HG03521 (cell line): ENCODE measurements around the gene GRK4.
"Not testable (repeated sequence)": the region's sequence is repeated elsewhere in the genome, so short reads cannot be mapped to it uniquely, and the experiment has no call there.

Source experiments
- ATAC-seq: cut with Tn5 transposase; IDR thresholded peaks from one replicate; pipeline ENCODE4 v1.9.1; 2021; ENCODE audit warnings: mild to moderate bottlenecking, moderate library complexity; ENCODE audit not compliant: unreplicated experiment

Gene GRK4

GRCh38 chr4:2955186-2956044 lies 8.0 kb upstream of the GRK4 start:
- ATAC-seq = not testable (repeated sequence)

GRCh38 chr4:2958446-2958845 lies 4.9 kb upstream of the GRK4 start:
- no peak for ATAC-seq

- ATAC-seq = not testable (repeated sequence)
These were observed 2.9 kb upstream of the GRK4 start for GRCh38 chr4:2960450-2960849.

GRCh38 chr4:2961421-2961810 lies 2.0 kb upstream of the GRK4 start:
- ATAC-seq = no peak

- ATAC-seq = no peak
These were observed 1.4 kb upstream of the GRK4 start for GRCh38 chr4:2961811-2962441.

- peak; percentile 21 for ATAC-seq
These were observed 677 bp upstream of the GRK4 start for GRCh38 chr4:2962614-2963174.

DNA sequence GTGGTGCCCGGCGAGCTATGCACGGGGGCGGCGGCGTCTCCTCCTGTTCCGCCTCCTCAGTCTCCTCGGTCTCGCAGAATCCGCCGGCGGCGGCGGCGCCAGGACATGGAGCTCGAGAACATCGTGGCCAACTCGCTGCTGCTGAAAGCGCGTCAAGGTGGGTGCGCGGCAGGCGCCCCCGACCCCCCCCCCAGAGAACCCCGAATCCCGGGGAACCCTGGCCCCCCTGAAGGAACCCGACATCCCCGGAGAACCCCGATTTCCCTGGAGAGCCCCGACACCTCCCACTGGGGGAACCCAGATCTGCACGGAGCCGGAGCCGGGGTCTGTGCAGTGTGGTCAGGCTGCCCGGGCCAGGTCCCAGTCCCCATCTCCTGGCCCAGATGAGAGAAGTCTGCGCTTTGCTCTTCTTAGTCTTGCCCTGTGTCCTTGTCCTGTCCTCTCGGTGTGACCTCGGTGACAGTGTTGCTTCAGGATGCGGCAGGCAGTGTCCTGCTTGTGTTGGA lies 648 bp downstream of the GRK4 start:
- peak; percentile 21 for ATAC-seq

DNA sequence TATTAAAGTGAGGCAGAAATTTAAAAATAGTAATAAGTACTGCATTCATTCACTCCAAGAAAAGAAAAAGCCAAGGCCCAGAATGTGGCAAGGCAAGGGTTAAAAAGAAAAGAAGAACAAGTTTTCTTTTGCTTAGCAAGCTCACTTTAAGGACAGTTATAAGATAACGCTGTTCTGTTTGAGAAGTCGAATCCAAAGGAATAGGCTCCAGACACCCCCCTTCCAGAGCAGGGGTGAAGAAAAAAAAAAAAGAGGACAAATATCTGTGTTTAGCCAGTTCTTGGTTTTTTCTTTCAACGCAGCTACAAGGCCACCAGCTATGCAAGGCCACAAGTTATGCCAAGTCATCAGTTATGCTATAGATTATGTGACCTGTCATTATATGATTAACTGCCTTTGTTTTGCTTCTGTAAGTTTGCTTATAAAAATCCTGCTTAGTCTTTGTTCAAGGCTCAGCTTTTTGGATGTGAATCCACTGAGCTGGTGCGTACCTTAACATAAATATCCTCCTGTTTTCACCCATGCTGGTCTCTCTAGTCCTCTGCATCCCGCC lies 1.4 kb downstream of the GRK4 start:
- ATAC-seq = no peak

DNA sequence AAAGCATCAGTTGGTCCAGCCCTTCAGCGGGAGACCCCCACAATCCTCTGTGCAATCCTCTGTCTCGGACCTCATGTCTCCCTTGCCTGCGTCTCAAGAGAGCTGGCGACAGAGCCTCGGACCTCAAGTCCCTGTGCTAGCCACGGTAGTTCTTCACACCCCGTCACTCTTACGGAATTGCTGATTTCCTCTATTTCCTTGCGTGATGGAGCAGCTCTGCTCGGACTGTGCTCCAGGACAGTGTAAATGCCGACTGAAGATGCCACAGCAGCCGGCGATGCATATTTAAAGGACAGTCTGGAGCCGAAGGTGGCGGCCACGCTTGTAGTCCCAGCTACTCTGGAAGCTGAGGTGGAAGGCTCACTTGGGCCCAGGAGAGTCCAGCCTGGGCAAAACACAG lies 1.9 kb downstream of the GRK4 start:
- ATAC-seq = no peak

DNA sequence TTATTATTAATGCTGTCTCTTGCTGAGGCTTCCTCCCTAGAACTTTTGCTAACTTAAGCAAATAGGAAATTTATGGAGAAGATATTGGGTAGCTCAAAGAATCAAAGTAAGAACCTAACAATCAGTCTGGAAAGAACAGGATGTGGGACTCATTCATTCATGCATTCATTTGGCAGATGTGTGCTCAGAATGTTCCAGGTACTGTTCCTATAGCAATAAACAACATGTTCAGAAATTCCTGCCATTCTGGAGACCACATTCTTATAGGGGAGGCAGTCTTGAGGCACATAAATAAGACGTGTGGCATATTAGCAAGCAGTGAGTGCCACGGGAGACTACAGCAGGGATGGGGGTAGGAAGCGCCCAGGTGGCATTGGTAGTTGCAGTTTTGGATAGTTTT lies 5.0 kb downstream of the GRK4 start:
- ATAC-seq = no peak

DNA sequence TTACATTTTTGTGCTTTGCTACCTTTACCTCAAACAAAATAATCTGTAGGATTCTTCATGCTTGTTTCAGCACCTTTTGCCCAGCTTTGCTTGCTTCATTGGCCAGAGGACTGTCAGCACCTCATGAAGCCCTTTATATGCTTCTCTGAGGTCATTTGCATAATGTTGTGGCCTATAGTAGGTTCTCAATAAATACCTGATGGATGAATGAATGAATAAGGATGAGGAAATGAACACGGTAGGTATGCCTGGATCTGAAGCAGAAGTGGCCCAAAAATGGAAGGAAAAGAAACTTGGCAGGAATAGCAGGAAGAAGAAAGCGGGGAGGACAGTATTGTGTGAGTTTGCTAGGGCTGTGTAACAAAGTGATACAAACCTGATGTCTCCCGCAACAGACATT lies 7.9 kb downstream of the GRK4 start:
- no peak for ATAC-seq

DNA sequence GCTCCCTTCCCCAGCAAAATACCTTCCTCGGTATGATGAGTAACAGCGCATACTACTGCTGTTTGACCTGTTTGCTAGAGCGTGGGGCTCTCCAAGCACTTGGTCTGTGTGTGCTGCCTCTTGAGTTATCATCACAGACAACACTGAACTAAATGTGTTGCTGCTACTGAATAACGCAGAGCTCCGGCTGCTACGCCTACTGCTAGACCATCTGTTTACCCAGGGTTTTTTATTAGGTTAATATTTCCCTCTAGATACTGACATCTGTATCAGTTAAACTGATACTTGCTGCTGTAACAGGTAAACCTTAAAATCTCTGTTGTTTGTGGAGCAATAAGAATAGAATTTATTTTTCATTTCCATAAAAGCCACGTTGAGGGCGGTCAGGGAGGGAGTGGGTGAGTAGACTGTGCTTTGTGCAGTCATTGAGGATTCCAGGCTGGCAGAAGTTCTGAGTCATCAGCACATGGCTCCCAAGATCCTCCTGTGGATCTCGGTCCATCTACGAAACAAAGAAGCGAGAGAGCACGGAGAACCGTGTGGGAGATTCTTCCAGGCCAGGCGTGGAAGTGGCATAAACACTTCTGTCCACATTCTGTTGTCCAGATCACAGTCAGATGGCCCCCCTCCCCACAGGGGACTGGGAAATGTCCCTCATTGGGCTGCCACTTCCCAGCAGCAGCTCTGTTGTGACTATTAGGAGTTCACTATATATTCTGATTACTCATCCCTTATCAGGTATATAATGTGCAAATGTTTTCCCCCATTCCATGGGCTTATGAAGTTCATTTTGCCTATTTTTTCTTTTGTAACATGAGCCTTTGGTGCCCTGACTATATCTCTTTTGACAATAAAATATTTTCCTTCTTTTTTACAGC lies 14.1 kb downstream of the GRK4 start:
- no peak for ATAC-seq

DNA sequence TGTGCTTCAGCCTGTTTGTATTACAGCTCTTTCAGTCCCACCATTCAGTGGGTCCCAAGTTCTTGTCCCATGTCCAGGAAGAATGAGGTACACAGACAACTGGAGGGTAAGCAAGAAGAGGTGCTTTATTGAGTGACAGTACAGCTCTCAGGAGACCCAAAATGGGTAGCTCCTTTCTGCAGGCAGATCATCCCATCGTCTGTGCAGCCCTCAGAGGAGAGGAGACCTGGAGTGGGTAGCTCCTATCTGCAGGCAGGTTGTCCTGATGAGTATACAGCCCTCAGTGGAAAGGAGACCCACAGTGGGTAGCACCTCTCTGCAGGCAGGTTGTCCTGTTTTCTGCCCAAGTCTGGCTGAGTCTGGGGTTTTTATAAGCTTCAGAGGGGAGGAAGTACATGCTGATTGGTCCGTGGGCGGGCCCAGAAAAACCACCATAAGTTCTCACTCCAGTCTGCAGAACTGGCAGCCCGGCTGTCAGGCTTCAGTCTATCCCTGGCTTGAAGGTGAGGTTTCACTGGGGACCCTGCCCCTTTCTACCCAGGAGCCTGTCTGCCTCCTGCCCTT lies 18.0 kb downstream of the GRK4 start:
- ATAC-seq = no peak

DNA sequence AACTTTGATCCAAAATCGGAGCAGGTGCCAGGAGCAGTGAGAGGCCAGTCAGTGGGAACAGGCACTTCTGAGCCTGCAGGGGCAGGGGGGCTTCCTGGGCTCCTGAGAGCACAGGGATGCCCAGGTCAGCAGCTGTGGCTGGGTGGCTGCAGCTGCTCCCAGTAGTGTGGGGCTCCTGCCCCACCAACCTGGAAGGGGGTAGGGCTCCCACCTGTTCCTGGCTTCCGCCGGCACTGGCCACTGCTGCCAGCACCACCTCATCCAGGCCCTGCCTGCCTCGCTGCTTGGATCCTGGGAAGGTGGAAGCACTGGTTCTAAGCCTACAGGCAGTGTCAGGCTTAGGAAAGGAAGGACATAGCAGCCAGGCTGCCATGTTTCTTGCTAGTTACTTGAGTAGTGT lies 18.6 kb downstream of the GRK4 start:
- no peak for ATAC-seq

- ATAC-seq = not testable (repeated sequence)
These were observed 20.3 kb downstream of the GRK4 start for GRCh38 chr4:2983715-2984114.

- ATAC-seq = no peak
These were observed 27.9 kb downstream of the GRK4 start for GRCh38 chr4:2991243-2991642.

- ATAC-seq = no peak
These were observed 31.5 kb downstream of the GRK4 start for GRCh38 chr4:2994917-2995316.

- no peak for ATAC-seq
These were observed 32.3 kb downstream of the GRK4 start for GRCh38 chr4:2995546-2996265.

DNA sequence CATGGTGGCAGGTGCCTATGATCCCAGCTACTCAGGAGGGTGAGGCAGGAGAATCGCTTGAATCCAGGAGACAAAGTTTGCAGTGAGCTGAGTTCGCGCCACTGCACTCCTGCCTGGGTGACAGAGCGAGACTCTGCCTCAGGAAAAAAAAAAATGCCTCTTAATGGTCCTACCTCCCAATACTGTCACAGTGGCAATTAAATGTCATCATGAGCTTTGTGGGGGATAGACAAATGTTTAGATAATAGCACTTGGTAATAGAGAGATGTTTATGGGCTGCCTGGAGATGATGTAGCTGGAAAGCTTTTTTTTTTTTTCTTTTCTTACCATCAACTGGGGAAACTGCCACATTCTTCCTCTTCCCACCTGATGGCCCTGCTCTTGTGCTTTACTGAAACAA lies 33.0 kb downstream of the GRK4 start:
- ATAC-seq = no peak

DNA sequence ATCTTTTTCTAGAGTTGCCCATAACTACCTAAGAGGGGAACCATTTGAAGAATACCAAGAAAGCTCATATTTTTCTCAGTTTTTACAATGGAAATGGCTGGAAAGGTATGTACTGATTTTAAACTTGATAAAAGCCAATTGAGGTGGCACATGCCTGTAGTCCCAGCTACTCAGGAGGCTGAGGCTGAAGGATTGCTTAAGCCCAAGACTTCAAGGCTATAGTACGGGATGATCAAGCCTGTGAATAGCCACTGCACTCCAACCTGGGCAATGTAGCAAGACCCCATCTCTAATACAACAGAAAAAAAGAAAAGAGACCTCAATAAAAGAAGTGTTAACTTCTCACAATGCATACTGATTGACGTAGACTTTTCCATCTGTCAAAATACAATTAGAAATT lies 44.4 kb downstream of the GRK4 start:
- no peak for ATAC-seq
